GM21423 (cell line): ENCODE results near the gene MYLK4.

Experiments used
- ATAC-seq: cut with Tn5 transposase; IDR thresholded peaks from one replicate; pipeline ENCODE4 v1.9.1; 2021; ENCODE audit warnings: mild to moderate bottlenecking, moderate library complexity; ENCODE audit not compliant: unreplicated experiment

Gene MYLK4

GRCh38 chr6:2712102-2712501, 38.6 kb downstream of the MYLK4 start:
- ATAC-seq, result no peak

GRCh38 chr6:2710412-2710811, 40.3 kb downstream of the MYLK4 start:
- no peak for ATAC-seq

GRCh38 chr6:2708456-2708855, 42.3 kb downstream of the MYLK4 start:
- no peak for ATAC-seq

- ATAC-seq, result no peak
Measured at GRCh38 chr6:2706558-2706957, 44.2 kb downstream of the MYLK4 start.

GRCh38 chr6:2705256-2705655, 45.5 kb downstream of the MYLK4 start:
- ATAC-seq, result no peak

GRCh38 chr6:2697291-2697690, 53.4 kb downstream of the MYLK4 start:
- ATAC-seq, result no peak

GRCh38 chr6:2695454-2696095, 55.1 kb downstream of the MYLK4 start:
- ATAC-seq, result no peak

DNA sequence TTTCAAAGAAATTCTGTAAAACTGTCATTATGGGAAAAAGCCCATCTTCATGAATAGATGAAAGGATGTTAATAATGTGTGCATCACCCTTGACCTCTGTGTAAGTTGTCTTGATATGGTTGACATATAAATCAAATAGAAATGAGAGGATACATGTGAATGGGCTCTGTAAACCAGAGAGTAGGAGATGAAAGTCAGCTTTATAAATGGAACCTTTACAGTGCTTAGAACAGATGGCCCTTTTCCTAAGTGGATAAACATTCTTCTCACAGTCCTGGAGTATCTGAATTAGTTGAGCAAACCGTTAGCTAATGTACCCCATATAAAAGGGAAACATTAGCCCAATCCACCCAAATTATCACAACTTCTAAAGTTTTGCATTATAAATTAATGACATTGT, 57.5 kb downstream of the MYLK4 start:
- no peak for ATAC-seq

- ATAC-seq, result no peak
Measured at GRCh38 chr6:2688401-2689064, 62.2 kb downstream of the MYLK4 start.

- ATAC-seq, result no peak
Measured at GRCh38 chr6:2687456-2687855, 63.3 kb downstream of the MYLK4 start.

- no peak for ATAC-seq
Measured at GRCh38 chr6:2686515-2686914, 64.2 kb downstream of the MYLK4 start.

DNA sequence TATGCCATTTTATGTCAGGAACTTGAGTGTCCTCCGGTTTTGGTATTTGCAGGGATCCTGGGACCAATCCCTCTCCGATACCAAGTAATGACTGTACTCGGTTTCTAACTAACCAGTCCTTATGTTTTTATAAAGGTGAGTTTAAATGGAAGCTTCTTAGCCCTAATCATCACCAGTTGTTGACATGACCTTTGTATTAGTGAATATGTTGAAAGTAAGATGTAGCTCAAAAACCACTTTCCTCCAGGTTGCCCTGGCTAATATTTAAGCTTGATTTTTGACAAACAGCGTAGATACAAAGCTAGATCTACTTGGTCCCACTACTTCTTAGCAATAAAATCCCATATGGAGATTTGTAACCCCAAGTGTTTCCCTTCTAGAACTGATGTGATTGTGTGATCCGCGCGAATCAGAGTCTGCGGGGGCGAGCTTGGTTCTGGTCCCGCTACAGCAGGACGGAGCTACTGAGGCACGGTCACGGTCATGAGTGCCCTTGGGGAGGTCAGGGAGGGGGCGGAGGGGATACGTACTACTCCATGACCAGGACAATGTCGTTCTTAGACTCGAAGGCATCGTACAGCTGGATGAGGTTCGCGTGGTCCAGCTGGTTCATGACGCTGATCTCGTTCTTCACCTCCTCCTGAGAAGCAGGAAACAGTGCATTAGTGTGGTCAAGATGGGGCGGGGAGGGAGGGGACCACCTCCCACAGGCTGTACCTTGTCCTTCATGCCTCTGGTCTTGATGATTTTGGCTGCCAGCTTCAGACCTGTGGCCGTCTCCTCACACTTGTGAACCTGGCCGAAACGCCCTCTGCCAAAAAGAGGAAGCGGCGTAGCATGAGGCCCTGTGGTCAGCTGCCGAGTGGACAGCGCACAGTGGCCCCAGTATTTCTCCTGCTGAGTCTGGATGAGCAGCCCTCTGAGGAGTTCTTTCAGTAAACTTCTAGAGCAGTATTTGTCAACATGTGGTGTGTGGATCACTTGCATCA, 65.7 kb downstream of the MYLK4 start:
- no peak for ATAC-seq

- ATAC-seq, result no peak
Measured at GRCh38 chr6:2684103-2684749, 66.5 kb downstream of the MYLK4 start.

- ATAC-seq, result no peak
Measured at GRCh38 chr6:2680264-2680922, 70.3 kb downstream of the MYLK4 start.

DNA sequence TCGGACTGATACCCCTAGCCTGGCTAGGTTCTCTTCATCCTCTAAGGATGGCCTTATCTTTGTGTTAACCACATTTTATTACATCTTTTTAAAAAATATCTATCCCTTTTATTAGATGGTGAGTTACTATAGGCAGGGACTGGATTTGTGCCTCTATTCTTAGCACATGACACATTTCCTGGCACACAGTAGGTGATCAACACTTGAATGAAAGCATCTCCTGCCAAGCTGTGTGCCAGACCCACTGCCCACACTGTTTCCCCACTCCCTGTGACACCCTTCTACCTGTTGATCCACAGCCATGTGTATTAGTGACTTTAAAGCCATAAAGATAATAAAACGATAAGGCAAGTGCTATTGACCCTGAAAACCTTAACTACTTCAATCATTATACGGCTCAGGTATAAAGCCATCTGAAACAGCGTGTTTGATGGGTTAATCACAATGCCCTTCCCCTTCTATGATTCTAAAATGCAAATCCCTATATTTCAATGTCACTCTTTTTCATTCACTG, 73.6 kb downstream of the MYLK4 start:
- no peak for ATAC-seq

DNA sequence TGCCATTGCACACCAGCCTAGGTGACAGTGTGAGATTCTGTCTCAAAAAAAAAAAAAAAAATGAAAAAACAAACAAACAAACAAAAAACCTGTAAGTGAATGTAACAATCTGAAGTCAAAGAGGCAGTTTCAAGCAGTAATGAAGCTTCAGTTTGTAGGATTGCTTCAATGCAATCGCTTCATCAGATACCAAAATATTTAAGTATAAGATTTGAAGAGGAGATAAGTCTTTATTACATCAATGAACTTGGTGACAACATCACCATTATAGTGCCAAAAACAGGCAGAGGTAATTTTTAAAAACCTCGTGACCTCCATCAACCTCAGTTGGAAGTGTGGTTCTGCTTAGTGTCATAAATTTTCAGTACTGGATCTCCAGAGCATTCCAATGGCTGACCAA, 74.7 kb downstream of the MYLK4 start:
- no peak for ATAC-seq

DNA sequence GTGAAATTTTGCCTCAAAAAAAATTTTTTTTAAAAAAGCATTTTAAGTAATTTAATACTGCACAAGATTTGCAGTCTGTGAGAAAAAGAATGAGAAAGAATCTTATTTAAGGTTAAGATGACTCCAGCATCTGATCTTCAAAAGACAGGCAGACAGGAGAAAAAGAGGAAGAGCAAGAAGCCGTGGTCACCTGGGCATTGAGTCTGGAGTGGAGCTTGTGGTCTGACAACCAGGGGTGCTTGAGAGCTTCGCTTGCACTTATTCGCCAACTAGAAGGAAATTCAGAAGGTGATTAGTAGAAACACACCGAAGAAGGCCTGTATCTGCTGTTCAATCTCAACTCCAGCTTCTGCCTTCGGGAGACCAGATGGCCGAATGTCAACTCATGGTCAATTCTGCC, 75.9 kb downstream of the MYLK4 start:
- no peak for ATAC-seq

- ATAC-seq, result no peak
Measured at GRCh38 chr6:2669067-2669700, 81.5 kb downstream of the MYLK4 start.

GRCh38 chr6:2667617-2668016, 83.1 kb downstream of the MYLK4 start:
- ATAC-seq, result no peak
